ENCODE results near the gene MAP3K8. TPM values are rescaled to one million over a fixed set of nuclear protein-coding genes. Genes with fewer than 3 reads are reported as not detected.
A peak's percentile ranks its signal among the peaks of the same experiment; 100 is the strongest.

MAP3K8 gene
- total RNA-seq, 1 donor from 2014 or later: 7.0 TPM

DNA sequence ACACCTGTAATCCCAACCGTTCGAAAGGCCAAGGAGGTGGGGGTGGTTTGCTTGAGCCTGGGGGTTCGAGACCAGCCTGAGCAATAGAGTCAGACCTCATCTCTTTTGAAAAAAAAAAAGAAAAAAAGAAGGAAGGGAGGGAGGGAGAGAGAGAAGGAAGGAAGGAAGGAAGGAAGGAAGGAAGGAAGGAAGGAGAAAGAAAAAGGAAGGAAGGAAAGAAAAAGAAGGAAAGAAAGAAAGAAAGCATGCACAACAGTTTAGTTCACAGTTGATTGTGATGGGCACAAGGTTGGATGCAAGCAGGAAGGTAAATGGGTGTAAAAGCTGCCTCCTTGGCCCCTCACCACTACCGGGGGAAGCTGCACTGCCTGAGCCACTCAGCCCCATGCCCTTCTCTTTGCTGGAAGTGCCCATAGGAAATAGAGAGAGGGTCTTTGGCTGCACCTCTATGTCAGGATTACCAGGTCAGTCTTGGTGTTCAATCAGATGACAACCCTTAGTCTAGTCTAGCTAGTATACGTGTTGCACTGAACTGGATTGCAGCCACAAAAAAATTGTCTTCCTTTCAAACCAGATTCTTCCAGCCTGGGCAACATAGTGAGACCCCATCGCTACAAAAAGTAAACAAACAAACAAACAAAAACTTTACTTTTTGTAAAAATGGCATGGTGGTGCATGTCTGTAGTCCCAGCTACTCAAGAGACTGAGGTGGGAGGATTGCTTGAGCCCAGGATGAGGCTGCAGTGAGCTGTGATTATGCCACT, 20.0 kb downstream of the MAP3K8 start:
- intact Hi-C loops (cut with micrococcal nuclease): no loop called here
- TF ChIP-seq, protein P1, sequence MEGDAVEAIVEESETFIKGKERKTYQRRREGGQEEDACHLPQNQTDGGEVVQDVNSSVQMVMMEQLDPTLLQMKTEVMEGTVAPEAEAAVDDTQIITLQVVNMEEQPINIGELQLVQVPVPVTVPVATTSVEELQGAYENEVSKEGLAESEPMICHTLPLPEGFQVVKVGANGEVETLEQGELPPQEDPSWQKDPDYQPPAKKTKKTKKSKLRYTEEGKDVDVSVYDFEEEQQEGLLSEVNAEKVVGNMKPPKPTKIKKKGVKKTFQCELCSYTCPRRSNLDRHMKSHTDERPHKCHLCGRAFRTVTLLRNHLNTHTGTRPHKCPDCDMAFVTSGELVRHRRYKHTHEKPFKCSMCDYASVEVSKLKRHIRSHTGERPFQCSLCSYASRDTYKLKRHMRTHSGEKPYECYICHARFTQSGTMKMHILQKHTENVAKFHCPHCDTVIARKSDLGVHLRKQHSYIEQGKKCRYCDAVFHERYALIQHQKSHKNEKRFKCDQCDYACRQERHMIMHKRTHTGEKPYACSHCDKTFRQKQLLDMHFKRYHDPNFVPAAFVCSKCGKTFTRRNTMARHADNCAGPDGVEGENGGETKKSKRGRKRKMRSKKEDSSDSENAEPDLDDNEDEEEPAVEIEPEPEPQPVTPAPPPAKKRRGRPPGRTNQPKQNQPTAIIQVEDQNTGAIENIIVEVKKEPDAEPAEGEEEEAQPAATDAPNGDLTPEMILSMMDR (IDR thresholded peaks at IDR 0.05; ENCODE audit: borderline replicate concordance): no peak
- H3K4me1 ChIP-seq: peaks cover 70% of the 10 kb centered on the region
- no peak for DNase-seq
- no peaks in the 10 kb centered on the region for H3K9me3 ChIP-seq (replicated peaks)
- peak overlapping the region; percentile 85 for H3K27ac ChIP-seq (replicated peaks)
- peaks cover 58% of the 10 kb centered on the region for H3K36me3 ChIP-seq
- H3K4me3 ChIP-seq: peak overlapping the region; percentile 29
- no peaks in the 10 kb centered on the region for H3K27me3 ChIP-seq (ENCODE audit: low read depth)

DNA sequence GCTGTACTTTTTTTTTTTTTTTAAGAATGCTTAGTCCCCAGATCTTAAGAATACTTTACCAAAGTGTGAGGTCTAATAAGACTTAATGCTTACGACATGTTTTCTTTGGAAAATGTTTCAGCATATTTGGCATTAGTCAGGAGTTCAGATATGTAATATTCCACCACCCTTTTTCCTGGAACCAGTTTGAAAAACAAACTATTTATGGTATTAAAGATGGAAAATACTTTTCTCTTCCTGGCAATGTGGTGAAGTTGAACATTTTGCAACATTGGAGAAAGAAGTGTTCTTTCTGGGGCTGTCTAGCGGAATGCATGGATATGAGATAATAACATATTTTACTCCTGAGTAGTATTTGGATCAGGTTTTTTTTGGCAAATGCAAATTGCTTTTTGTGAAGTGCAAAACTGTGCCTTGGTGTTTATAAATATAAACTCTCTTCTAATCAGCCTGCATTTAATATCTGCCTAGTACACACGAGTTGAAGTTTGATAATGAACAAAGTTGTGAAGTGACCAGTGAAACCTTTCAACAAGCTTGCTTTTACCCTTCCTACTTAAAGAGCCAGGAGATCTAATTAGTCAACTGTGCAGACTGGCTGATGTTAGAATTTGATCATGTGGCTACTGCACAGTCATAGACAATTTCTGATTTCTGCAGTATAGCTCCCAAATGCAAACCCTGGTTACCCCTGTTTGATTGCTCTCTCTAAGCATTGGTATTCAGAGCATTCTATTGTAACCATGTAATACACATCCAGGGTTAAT, 20.9 kb downstream of the MAP3K8 start:
- H3K27ac ChIP-seq (replicated peaks): peak overlapping the region; percentile 85
- H3K9me3 ChIP-seq (replicated peaks): no peaks in the 10 kb centered on the region
- H3K4me1 ChIP-seq: peaks cover 76% of the 10 kb centered on the region
- DNase-seq: no peak
- H3K27me3 ChIP-seq (ENCODE audit: low read depth): no peaks in the 10 kb centered on the region
- peaks cover 58% of the 10 kb centered on the region for H3K36me3 ChIP-seq
- TF ChIP-seq, protein P1 (IDR thresholded peaks at IDR 0.05; ENCODE audit: borderline replicate concordance): no peak
- H3K4me3 ChIP-seq: peak overlapping the region; percentile 29
- intact Hi-C loops (cut with micrococcal nuclease): no loop called here

DNA sequence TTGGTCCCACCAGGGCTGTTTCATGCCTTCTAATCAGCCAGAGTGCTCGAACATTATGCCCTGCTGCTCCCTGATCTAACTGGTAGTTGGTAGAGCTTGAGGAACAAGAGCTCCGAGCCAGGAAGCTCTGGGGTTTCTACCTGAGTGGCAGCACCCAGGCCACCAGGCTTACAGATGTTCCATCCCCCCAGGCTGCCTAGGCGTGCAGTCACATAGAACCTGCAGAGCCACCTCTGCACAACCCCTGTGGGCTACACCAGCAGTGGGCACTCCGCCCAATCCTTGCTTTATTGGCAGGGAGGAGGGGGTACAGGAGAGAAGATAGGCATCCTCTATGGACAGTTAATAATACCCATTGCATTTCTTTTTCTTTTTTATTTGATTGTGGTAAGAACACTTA, 21.8 kb downstream of the MAP3K8 start:
- H3K9me3 ChIP-seq (replicated peaks): no peaks in the 10 kb centered on the region
- intact Hi-C loops (cut with micrococcal nuclease): no loop called here
- H3K27me3 ChIP-seq (ENCODE audit: low read depth): no peaks in the 10 kb centered on the region
- DNase-seq: peak; percentile 21
- H3K36me3 ChIP-seq: peaks cover 58% of the 10 kb centered on the region
- H3K27ac ChIP-seq (replicated peaks): peak overlapping the region; percentile 85
- H3K4me1 ChIP-seq: peaks cover 79% of the 10 kb centered on the region
- TF ChIP-seq, protein P1 (IDR thresholded peaks at IDR 0.05; ENCODE audit: borderline replicate concordance): no peak
- H3K4me3 ChIP-seq: peak overlapping the region; percentile 29

DNA sequence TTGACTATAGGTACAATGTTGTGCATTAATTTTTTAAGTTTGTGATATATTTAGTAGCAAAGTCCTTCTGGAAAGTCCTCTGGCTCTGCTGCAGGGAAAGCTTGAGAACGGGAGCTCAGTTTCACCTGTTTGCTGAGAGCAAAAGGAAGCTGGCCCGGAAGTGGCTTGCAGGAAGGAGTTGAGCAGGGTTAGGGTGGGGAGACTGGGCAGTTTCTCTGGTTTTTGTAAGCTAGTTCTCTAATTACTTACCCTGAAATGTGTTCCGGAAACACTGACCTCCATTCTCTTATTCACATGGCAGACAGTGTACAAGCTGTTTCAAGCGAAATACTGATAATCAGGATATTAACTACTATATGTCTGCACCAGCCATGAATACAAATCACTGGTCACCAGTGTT, 22.3 kb downstream of the MAP3K8 start:
- peaks cover 79% of the 10 kb centered on the region for H3K4me1 ChIP-seq
- intact Hi-C loops (cut with micrococcal nuclease): no loop called here
- no peaks in the 10 kb centered on the region for H3K27me3 ChIP-seq (ENCODE audit: low read depth)
- peak overlapping the region; percentile 29 for H3K4me3 ChIP-seq
- no peaks in the 10 kb centered on the region for H3K9me3 ChIP-seq (replicated peaks)
- peak; percentile 22 for DNase-seq
- TF ChIP-seq, protein P1 (IDR thresholded peaks at IDR 0.05; ENCODE audit: borderline replicate concordance): no peak
- peak overlapping the region; percentile 85 for H3K27ac ChIP-seq (replicated peaks)
- H3K36me3 ChIP-seq: peaks cover 58% of the 10 kb centered on the region

DNA sequence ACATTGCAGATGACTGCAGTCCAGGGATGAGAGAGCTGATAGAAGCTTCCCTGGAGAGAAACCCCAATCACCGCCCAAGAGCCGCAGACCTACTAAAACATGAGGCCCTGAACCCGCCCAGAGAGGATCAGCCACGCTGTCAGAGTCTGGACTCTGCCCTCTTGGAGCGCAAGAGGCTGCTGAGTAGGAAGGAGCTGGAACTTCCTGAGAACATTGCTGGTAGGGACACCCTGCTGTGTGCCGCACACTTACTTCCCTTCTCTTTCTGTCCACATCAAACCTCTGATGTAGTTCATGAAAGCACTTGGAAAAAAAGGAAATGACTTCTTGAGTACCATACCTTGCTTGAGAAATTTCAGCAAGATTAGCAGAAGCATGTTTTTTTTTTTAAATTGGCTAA, 25.3 kb downstream of the MAP3K8 start:
- Histone ChIP-seq H3K9me3 (replicated peaks) (no peaks in the 10 kb centered on the region), H3K36me3 (peaks cover 55% of the 10 kb centered on the region), H3K27me3 (ENCODE audit: low read depth) (no peaks in the 10 kb centered on the region), H3K4me1 (peaks cover 67% of the 10 kb centered on the region), H3K27ac (replicated peaks) (peak overlapping the region; percentile 48), H3K4me3 (no peak overlapping the region)
- DNase-seq: peak; percentile 31
- TF ChIP-seq, protein P1 (IDR thresholded peaks at IDR 0.05; ENCODE audit: borderline replicate concordance): no peak
- intact Hi-C loops (cut with micrococcal nuclease): no loop called here

Measured in left ventricle myocardium inferior (tissue), 1 donor.